Measurements from ENCODE around the gene LMNA.

LMNA gene

DNA sequence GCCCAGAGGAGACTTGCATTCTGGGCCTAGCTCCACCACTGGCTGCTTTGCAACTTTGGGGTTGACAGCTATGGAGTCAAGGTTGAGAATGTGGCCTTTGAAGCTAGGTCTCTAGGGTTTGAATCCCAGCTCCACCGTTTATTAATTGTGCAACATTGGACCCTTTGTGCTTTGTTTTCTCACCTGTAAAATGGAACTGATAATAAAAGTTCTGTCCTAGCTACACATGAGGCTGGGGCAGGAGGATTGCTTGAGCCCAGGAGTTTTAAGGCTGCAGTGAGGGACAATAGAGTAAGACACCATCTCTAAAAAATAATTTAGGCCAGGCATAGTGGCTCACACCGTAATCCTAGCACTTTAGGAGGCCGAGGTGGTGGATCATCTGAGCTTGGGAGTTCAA lies 15.2 kb upstream of the LMNA start:
- Histone ChIP-seq H3K27me3 (no peaks in the 10 kb centered on the region), H3K9me3 (no peaks in the 10 kb centered on the region), H3K4me1 (peaks cover 26% of the 10 kb centered on the region), H3K36me3 (no peaks in the 10 kb centered on the region), H3K4me3 (ENCODE audit: low read depth, low read length) (no peak overlapping the region)
- TF ChIP-seq, protein P1, sequence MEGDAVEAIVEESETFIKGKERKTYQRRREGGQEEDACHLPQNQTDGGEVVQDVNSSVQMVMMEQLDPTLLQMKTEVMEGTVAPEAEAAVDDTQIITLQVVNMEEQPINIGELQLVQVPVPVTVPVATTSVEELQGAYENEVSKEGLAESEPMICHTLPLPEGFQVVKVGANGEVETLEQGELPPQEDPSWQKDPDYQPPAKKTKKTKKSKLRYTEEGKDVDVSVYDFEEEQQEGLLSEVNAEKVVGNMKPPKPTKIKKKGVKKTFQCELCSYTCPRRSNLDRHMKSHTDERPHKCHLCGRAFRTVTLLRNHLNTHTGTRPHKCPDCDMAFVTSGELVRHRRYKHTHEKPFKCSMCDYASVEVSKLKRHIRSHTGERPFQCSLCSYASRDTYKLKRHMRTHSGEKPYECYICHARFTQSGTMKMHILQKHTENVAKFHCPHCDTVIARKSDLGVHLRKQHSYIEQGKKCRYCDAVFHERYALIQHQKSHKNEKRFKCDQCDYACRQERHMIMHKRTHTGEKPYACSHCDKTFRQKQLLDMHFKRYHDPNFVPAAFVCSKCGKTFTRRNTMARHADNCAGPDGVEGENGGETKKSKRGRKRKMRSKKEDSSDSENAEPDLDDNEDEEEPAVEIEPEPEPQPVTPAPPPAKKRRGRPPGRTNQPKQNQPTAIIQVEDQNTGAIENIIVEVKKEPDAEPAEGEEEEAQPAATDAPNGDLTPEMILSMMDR (IDR thresholded peaks at IDR 0.05; ENCODE audit: low read depth, low read length), result no peak
- DNase-seq, result no peak

DNA sequence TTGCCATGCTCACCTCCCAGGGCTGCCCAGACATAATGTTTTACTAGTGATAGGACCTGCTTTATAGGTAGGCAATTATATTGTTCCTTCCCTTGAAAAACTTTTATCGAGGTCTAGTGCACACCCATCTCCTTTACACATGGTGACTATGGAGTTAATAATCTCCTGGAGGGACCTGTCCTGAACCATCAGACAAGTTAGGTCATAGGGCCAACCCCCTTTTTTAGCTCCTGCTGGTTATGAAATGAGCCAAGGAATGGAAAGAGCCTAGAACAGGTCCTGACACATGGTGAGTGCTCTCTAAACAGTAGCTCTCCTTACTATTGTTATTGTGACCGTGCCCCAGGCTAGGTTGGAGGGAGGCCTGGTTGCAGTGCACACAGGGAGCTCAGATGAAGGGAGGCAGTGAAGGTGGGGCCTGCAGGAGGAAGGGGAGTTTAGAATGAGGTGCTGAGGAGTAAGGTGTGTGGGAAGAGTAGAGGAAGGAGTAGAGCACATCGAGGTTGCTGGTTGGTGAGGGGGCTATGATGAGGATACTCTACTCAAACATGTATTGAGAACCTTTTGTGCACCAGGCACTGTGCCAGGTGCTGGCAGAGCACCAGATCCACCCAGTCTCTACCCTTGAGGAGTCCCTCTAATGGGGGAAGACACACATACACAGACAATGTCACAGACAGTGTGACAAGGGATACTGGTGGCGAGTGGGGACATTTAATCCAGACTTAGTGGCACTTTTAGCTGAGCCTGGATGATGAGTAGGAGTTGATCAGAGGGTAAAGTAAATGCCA lies 14.1 kb upstream of the LMNA start:
- H3K9me3 ChIP-seq, result no peaks in the 10 kb centered on the region
- TF ChIP-seq, protein P1 (IDR thresholded peaks at IDR 0.05; ENCODE audit: low read depth, low read length), result no peak
- no peak for DNase-seq
- H3K4me3 ChIP-seq (ENCODE audit: low read depth, low read length), result no peak overlapping the region
- no peaks in the 10 kb centered on the region for H3K36me3 ChIP-seq
- peaks cover 37% of the 10 kb centered on the region for H3K4me1 ChIP-seq
- H3K27me3 ChIP-seq, result no peaks in the 10 kb centered on the region

DNA sequence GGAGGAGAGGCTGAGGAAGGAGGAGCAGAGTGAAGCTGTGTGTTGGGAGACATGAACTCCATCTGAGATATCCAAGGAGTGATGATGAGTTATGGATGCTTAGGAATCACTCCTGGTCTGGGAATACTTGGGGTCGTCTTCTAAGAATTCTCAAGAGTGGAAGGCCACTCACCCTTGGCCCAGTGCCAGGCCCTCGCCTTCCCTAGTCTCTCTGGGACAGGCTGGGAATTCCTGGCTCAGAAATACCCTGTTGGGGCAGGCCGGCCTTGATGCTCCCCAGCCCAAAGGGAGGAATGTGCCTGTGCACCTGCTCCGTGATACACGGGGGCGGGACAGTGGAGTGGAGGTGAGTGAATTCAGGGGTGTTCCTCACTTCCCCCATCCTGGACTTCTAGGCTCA lies 12.6 kb upstream of the LMNA start:
- Histone ChIP-seq H3K4me1 (peaks cover 42% of the 10 kb centered on the region), H3K4me3 (ENCODE audit: low read depth, low read length) (no peak overlapping the region)
- TF ChIP-seq, protein P1 (IDR thresholded peaks at IDR 0.05; ENCODE audit: low read depth, low read length), result no peak

DNA sequence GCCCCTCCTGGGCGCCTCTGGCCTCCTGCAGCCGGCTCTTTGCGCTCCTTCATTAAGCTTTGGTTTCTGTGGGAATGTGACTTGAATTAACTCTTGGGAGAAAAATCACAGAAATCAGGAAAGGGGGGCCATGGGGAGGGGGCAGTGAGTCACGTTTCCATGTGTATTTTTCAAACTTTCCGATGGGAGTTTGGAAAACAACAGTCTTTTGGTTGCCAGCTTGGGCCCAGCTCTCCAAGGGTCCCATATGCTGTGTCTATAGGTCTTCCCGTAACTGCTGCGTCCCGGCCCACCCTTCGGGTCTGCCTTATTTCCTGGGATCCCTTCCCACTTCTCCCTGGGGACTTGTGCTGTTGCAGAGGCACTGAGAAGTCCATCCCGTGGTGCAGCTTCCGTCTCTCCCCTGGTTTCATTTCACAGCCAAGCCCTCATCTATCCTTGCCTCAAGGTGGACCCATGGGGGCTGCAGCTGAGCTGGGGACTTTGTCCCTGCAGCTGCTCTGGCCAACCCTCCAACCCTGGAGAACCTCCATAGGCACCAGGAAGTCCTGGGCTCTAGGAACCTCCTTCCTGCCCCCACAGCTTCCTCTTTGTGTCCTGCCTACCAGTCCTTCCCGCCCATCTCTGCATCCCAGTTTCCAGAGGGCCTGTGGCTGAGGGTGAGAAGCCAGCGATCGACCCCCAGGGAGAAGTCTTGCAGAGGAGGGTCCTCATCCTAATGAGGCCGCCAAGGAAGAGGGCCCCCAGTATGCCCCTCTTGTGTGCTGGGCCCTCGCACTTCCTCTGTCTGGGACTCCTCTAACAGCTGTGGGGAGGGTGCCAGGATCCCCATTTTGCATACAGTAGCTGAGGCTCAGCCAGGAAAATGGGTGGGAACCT lies 11.6 kb upstream of the LMNA start:
- TF ChIP-seq, protein P1 (IDR thresholded peaks at IDR 0.05; ENCODE audit: low read depth, low read length), result no peak
- no peaks in the 10 kb centered on the region for H3K36me3 ChIP-seq
- no peak overlapping the region for H3K4me3 ChIP-seq (ENCODE audit: low read depth, low read length)
- peaks cover 46% of the 10 kb centered on the region for H3K4me1 ChIP-seq
- H3K9me3 ChIP-seq, result no peaks in the 10 kb centered on the region
- no peaks in the 10 kb centered on the region for H3K27me3 ChIP-seq
- DNase-seq, result no peak

More for the DNA sequence above, 12.6 kb upstream of the LMNA start:
- H3K36me3 ChIP-seq, result no peaks in the 10 kb centered on the region
- H3K27me3 ChIP-seq, result no peaks in the 10 kb centered on the region
- no peak for DNase-seq
- H3K9me3 ChIP-seq, result no peaks in the 10 kb centered on the region

DNA sequence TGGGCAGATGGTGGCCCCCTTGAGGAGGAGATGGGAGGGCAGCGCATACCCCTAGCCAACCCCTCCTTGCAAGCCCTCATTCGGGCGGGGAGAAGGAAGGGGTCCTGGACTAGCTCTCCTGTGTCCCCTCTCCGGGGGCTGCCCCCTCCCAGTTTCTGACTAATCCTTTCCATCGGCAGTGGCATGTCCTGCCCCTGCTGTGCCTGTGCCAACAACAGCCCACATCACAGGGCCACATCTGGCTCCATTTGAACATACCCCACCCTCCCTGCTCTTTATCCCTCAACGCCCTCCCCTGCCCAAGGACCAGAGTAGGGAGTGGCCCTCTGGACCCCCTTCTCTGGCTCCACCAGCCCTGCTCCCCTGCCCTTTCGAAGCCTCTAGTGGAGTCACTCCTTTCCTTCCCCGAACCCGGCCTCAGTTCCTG lies 11.0 kb upstream of the LMNA start:
- Histone ChIP-seq H3K4me1 (peaks cover 50% of the 10 kb centered on the region), H3K4me3 (ENCODE audit: low read depth, low read length) (no peak overlapping the region), H3K27me3 (no peaks in the 10 kb centered on the region), H3K9me3 (no peaks in the 10 kb centered on the region), H3K36me3 (no peaks in the 10 kb centered on the region)
- no peak for DNase-seq
- TF ChIP-seq, protein P1 (IDR thresholded peaks at IDR 0.05; ENCODE audit: low read depth, low read length), result no peak

Measured in BE2C (cell line).